ENCODE results near the gene FAM107B. TPM values are rescaled to one million over a fixed set of nuclear protein-coding genes. Genes with fewer than 3 reads are reported as not detected.

FAM107B gene
- total RNA-seq, 1 experiment from 2014 or later = 61.6 TPM

- peaks cover 43% of the 10 kb centered on the region for H3K4me1 ChIP-seq (ENCODE audit: insufficient read depth, low read length, poor library complexity, severe bottlenecking)
- DNase-seq (ENCODE audit: low spot score) = no peak
- H3K27me3 ChIP-seq (replicated peaks; ENCODE audit: insufficient read depth, low read depth, low read length, poor library complexity) = no peaks in the 10 kb centered on the region
- TF ChIP-seq EZH2 (IDR thresholded peaks at IDR 0.05; ENCODE audit: borderline replicate concordance, low read depth, low read length, poor library complexity, severe bottlenecking) = no peak
- TF ChIP-seq CTCF (conservative IDR thresholded peaks at IDR 0.05; ENCODE audit: low read depth, low read length) = no peak
- H3K4me3 ChIP-seq (ENCODE audit: low read depth, low read length, poor library complexity, severe bottlenecking) = no peak overlapping the region
- no peaks in the 10 kb centered on the region for H3K36me3 ChIP-seq (ENCODE audit: insufficient read depth, low read length, poor library complexity, severe bottlenecking)
- no TSS peak for BruUV-seq (replicated peaks)
- ChIA-PET CTCF (no interaction called here), POLR2A (ENCODE audit: low non-redundant PET) (no interaction called here)
- H3K9me3 ChIP-seq (ENCODE audit: low read depth, low read length, poor library complexity, severe bottlenecking) = no peaks in the 10 kb centered on the region
- peak overlapping the region; percentile 58 for H3K27ac ChIP-seq (ENCODE audit: low read depth, low read length, poor library complexity, severe bottlenecking)
- intact Hi-C loops (cut with micrococcal nuclease; ENCODE audit: unreplicated experiment) = no loop called here
These were observed 125.8 kb downstream of the FAM107B start for GRCh38 chr10:14648946-14649345.

- Histone ChIP-seq H3K27ac (ENCODE audit: low read depth, low read length, poor library complexity, severe bottlenecking) (peak overlapping the region; percentile 58), H3K27me3 (replicated peaks; ENCODE audit: insufficient read depth, low read depth, low read length, poor library complexity) (no peaks in the 10 kb centered on the region), H3K9me3 (ENCODE audit: low read depth, low read length, poor library complexity, severe bottlenecking) (no peaks in the 10 kb centered on the region), H3K4me3 (ENCODE audit: low read depth, low read length, poor library complexity, severe bottlenecking) (no peak overlapping the region), H3K36me3 (ENCODE audit: insufficient read depth, low read length, poor library complexity, severe bottlenecking) (no peaks in the 10 kb centered on the region), H3K4me1 (ENCODE audit: insufficient read depth, low read length, poor library complexity, severe bottlenecking) (peaks cover 36% of the 10 kb centered on the region)
- BruUV-seq (replicated peaks) = no TSS peak
- POLR2A ChIA-PET (ENCODE audit: low non-redundant PET) = no interaction called here
- CTCF ChIA-PET = no interaction called here
- no peak for TF ChIP-seq CTCF (conservative IDR thresholded peaks at IDR 0.05; ENCODE audit: low read depth, low read length)
- TF ChIP-seq EZH2 (IDR thresholded peaks at IDR 0.05; ENCODE audit: borderline replicate concordance, low read depth, low read length, poor library complexity, severe bottlenecking) = no peak
- intact Hi-C loops (cut with micrococcal nuclease; ENCODE audit: unreplicated experiment) = no loop called here
- DNase-seq (ENCODE audit: low spot score) = peak; percentile 92
These were observed 126.5 kb downstream of the FAM107B start for GRCh38 chr10:14648005-14648765.

DNA sequence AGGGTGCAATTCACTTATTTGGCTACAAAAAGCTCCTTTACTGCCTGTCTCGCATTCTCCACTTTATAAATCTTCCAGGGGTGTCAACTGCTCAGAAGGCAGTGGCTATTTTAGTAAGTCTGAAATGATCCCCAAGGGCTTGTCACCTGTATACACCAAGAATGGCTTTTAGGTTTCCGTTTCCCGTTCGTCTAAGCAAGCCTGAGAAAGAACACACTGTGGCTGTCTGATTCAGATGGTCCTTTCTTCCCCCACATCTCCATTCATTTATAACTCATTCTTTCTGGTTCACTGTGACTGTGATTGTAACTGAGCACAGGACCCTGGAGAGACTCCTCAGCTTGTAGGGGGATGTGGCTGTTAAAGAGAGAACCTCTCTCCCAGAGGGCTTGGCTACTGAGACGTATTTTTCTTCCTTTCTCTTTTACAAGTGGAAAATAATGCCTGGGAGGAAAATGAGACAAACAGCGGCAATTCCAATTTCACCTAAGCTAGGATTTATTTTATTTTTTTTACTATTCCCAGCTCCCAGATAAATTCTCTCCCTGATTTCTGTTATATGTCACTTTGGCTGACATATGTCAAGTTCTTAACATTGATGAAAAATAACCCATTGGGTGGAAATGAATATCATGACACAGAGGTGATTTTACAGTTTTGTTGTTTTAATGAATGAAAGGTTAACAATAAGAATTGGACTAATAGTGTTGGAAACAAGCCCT, 129.3 kb downstream of the FAM107B start:
- Histone ChIP-seq H3K9me3 (ENCODE audit: low read depth, low read length, poor library complexity, severe bottlenecking) (no peaks in the 10 kb centered on the region), H3K4me1 (ENCODE audit: insufficient read depth, low read length, poor library complexity, severe bottlenecking) (peaks cover 27% of the 10 kb centered on the region), H3K36me3 (ENCODE audit: insufficient read depth, low read length, poor library complexity, severe bottlenecking) (no peaks in the 10 kb centered on the region), H3K27ac (ENCODE audit: low read depth, low read length, poor library complexity, severe bottlenecking) (no peak overlapping the region), H3K4me3 (ENCODE audit: low read depth, low read length, poor library complexity, severe bottlenecking) (no peak overlapping the region), H3K27me3 (replicated peaks; ENCODE audit: insufficient read depth, low read depth, low read length, poor library complexity) (no peaks in the 10 kb centered on the region)
- POLR2A ChIA-PET (ENCODE audit: low non-redundant PET) = no interaction called here
- CTCF ChIA-PET = no interaction called here
- BruUV-seq (replicated peaks) = no TSS peak
- no peak for DNase-seq (ENCODE audit: low spot score)
- TF ChIP-seq EZH2 (IDR thresholded peaks at IDR 0.05; ENCODE audit: borderline replicate concordance, low read depth, low read length, poor library complexity, severe bottlenecking) (no peak), CTCF (conservative IDR thresholded peaks at IDR 0.05; ENCODE audit: low read depth, low read length) (no peak)
- intact Hi-C loops (cut with micrococcal nuclease; ENCODE audit: unreplicated experiment) = no loop called here
